ENCODE measurements around the gene ITGA6. TPM values are rescaled to one million over a fixed set of nuclear protein-coding genes. Genes with fewer than 3 reads are reported as not detected.

Gene ITGA6
- total RNA-seq, 1 experiment from 2014 or later: 75.9 TPM

DNA sequence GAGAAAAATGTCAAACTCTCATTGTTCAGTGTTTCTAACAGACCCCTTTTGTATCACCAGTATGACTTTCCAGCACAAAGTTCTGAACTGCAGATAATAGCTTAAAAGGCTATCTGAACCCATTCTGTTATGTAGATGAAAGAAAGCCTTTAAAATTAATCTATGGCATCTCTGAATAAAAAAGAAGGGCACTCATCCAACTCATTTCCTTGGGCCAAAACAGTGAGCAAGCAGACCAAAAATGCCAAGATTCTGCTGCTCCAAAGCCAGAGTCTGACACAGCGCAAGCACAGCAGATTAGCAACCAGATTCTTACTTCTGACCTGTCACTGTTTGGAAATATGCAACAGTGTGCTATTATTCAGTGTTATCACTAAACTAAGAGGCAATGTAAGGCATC is 22.6 kb upstream of the ITGA6 start:
- intact Hi-C loops (cut with micrococcal nuclease; ENCODE audit: unreplicated experiment) (no loop called here), in situ Hi-C loops (cut with HindIII; ENCODE audit: low pct_unique_long_range_greater_than_20kb, low sequenced_read_pairs) (no loop called here)
- CTCF ChIA-PET: no interaction called here
- TF ChIP-seq REST (IDR thresholded peaks at IDR 0.05; ENCODE audit: insufficient read depth in 1 of 2, low read depth in 2 of 2, low read length in 1 of 2): no peak
- TF ChIP-seq TCF7L2 (IDR thresholded peaks at IDR 0.05; ENCODE audit: low read depth, low read length): no peak
- no peak for TF ChIP-seq SIN3A (IDR thresholded peaks at IDR 0.05; ENCODE audit: borderline replicate concordance, insufficient read depth, low read depth, low read length)
- TF ChIP-seq CTCF (IDR thresholded peaks at IDR 0.05): no peak
- no peak for TF ChIP-seq POLR2AphosphoS5 (IDR thresholded peaks at IDR 0.05; ENCODE audit: low read depth, low read length)
- Histone ChIP-seq H3K36me3 (ENCODE audit: control insufficient read depth, insufficient read depth, low read length) (no peaks in the 10 kb centered on the region), H3K27me3 (ENCODE audit: control insufficient read depth, insufficient read depth, low read length) (peaks cover 3% of the 10 kb centered on the region; the same call in 1 of the 2 replicates), H3K27ac (ENCODE audit: low read length) (no peak overlapping the region), H3K4me1 (ENCODE audit: control insufficient read depth, insufficient read depth, low read length) (no peaks in the 10 kb centered on the region), H3K9me3 (ENCODE audit: control insufficient read depth, insufficient read depth, low read depth, low read length) (no peaks in the 10 kb centered on the region), H3K4me3 (ENCODE audit: low read depth in 2 of 2, low read length in 2 of 2) (no peak overlapping the region)
- no peak for DNase-seq (ENCODE audit: low read depth, low spot score)
- POLR2A ChIA-PET: no interaction called here
- ATAC-seq: no peak
- BruUV-seq (replicated peaks): no TSS peak

DNA sequence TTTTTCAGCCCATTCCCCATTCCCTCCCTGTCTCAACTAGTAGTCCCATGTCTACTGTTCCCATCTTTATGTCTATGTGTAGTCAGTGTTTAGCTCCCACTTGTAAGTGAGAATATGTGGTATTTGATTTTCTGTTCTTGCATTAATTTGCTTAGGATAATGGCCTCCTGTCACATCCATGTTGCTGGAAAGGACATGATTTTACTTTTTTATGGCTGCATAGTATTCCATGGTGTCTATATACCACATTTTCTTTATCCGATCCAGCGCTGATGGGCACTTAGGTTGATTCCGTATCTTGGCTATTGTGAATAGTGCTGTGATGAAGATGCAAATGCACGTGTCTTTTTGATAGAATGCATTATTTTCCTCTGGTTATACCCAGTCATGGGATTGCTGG is 21.7 kb upstream of the ITGA6 start:
- Histone ChIP-seq H3K4me1 (ENCODE audit: control insufficient read depth, insufficient read depth, low read length) (no peaks in the 10 kb centered on the region), H3K27ac (ENCODE audit: low read length) (no peak overlapping the region), H3K4me3 (ENCODE audit: low read depth in 2 of 2, low read length in 2 of 2) (no peak overlapping the region), H3K36me3 (ENCODE audit: control insufficient read depth, insufficient read depth, low read length) (no peaks in the 10 kb centered on the region), H3K27me3 (ENCODE audit: control insufficient read depth, insufficient read depth, low read length) (peaks cover 3% of the 10 kb centered on the region; the same call in 1 of the 2 replicates), H3K9me3 (ENCODE audit: control insufficient read depth, insufficient read depth, low read depth, low read length) (no peaks in the 10 kb centered on the region)
- intact Hi-C loops (cut with micrococcal nuclease; ENCODE audit: unreplicated experiment): no loop called here
- POLR2A ChIA-PET: no interaction called here
- CTCF ChIA-PET: no interaction called here
- ATAC-seq (no peak), DNase-seq (ENCODE audit: low read depth, low spot score) (no peak)
- in situ Hi-C loops (cut with HindIII; ENCODE audit: low pct_unique_long_range_greater_than_20kb, low sequenced_read_pairs): no loop called here
- TF ChIP-seq REST (IDR thresholded peaks at IDR 0.05; ENCODE audit: insufficient read depth in 1 of 2, low read depth in 2 of 2, low read length in 1 of 2) (no peak), SIN3A (IDR thresholded peaks at IDR 0.05; ENCODE audit: borderline replicate concordance, insufficient read depth, low read depth, low read length) (no peak), TCF7L2 (IDR thresholded peaks at IDR 0.05; ENCODE audit: low read depth, low read length) (no peak), CTCF (IDR thresholded peaks at IDR 0.05) (no peak), POLR2AphosphoS5 (IDR thresholded peaks at IDR 0.05; ENCODE audit: low read depth, low read length) (no peak)
- no TSS peak for BruUV-seq (replicated peaks)
